Measurements from ENCODE around the gene ATR. TPM values are rescaled to one million over a fixed set of nuclear protein-coding genes. Genes with fewer than 3 reads are reported as not detected.
A peak's percentile ranks its signal among the peaks of the same experiment; 100 is the strongest.
"Not testable (repeated sequence)": the region's sequence is repeated elsewhere in the genome, so short reads cannot be mapped to it uniquely, and the experiment has no call there.

Gene ATR
- total RNA-seq, 1 experiment from 2014 or later = 15.8 TPM

GRCh38 chr3:142574665-142575064 lies 3.9 kb downstream of the ATR start:
- Mint-ChIP-seq H3K9me3 (no peaks in the 10 kb centered on the region), H3K27me3 (ENCODE audit: low read depth) (no peaks in the 10 kb centered on the region), H3K4me1 (peaks cover 28 to 32% of the 10 kb centered on the region in 2 experiments), H3K4me3 (no peak overlapping the region), H3K36me3 (ENCODE audit: insufficient read depth in 1 of 3, low read depth in 3 of 3) (peaks cover 0 to 10% (median 5%) of the 10 kb centered on the region in 3 experiments; a peak in 4 of 7 replicates), H3K27ac (peak overlapping the region in 1 of 3 experiments; percentile 50; a peak in 2 of 7 replicates)
- Histone ChIP-seq H3K4ac (ENCODE audit: low read depth, low read length) (no peak overlapping the region), H3K9ac (ENCODE audit: extremely low read depth, insufficient read length, low read length) (no peak overlapping the region), H4K8ac (replicated peaks; ENCODE audit: insufficient read length, low read depth, low read length) (no peak overlapping the region), H3K27ac (ENCODE audit: insufficient read length, low read depth, low read length) (no peak overlapping the region), H3K27me3 (ENCODE audit: insufficient read depth, low read length) (no peaks in the 10 kb centered on the region), H3K9me3 (ENCODE audit: control insufficient read depth, low read depth, low read length) (no peaks in the 10 kb centered on the region), H3K79me2 (ENCODE audit: insufficient read depth, low read length) (peaks cover 11% of the 10 kb centered on the region; the same call in 1 of the 2 replicates), H3K23ac (ENCODE audit: insufficient read length, low read depth, low read length) (no peak overlapping the region), H4K5ac (ENCODE audit: insufficient read length, low read depth, low read length) (no peak overlapping the region), H2BK120ac (ENCODE audit: low read depth, low read length, poor library complexity, severe bottlenecking) (no peak overlapping the region), H2BK20ac (ENCODE audit: low read depth, low read length, poor library complexity, severe bottlenecking) (no peak overlapping the region), H4K91ac (ENCODE audit: insufficient read length, low read depth, low read length) (no peak overlapping the region), H2AK5ac (ENCODE audit: insufficient read length, low read length) (no peak overlapping the region), H2BK15ac (ENCODE audit: low read depth, low read length) (no peak overlapping the region), H3K56ac (ENCODE audit: insufficient read length, low read depth, low read length) (no peak overlapping the region), H3K4me2 (ENCODE audit: insufficient read depth, insufficient read length, low read length) (no peak overlapping the region), H2BK5ac (ENCODE audit: insufficient read length, low read length) (no peak overlapping the region), H3K18ac (ENCODE audit: insufficient read length, low read depth, low read length) (no peak overlapping the region), H2BK12ac (ENCODE audit: insufficient read length, low read depth, low read length) (no peak overlapping the region), H3K14ac (ENCODE audit: insufficient read depth, low read length) (no peak overlapping the region), H3K4me1 (ENCODE audit: insufficient read depth, low read length) (no peaks in the 10 kb centered on the region), H3K79me1 (ENCODE audit: insufficient read depth, low read depth, low read length, poor library complexity, severe bottlenecking) (peaks cover 6% of the 10 kb centered on the region), H3K23me2 (ENCODE audit: insufficient read length, low read depth, low read length, poor library complexity, severe bottlenecking) (peaks cover 5% of the 10 kb centered on the region), H4K20me1 (ENCODE audit: control insufficient read depth, insufficient read depth, insufficient read length) (no peaks in the 10 kb centered on the region), H3T11ph (ENCODE audit: low read length) (no peak overlapping the region), H2AFZ (ENCODE audit: low read length) (no peak overlapping the region)
- TF ChIP-seq CTCF (conservative IDR thresholded peaks at IDR 0.05) = no peak
- WGBS (ENCODE audit: extremely low coverage, insufficient read length, low lambda C conversion rate) = no CpG with 5 or more reads among the region's 1 CpG
- no peak for DNase-seq

- not testable (repeated sequence) for H3K4ac ChIP-seq (ENCODE audit: low read depth, low read length); H3K36me3 Mint-ChIP-seq (ENCODE audit: insufficient read depth in 1 of 3, low read depth in 3 of 3); H2BK15ac ChIP-seq (ENCODE audit: low read depth, low read length); H3T11ph ChIP-seq (ENCODE audit: low read length); H3K4me1 ChIP-seq (ENCODE audit: insufficient read depth, low read length); H4K8ac ChIP-seq (replicated peaks; ENCODE audit: insufficient read length, low read depth, low read length); H2AK5ac ChIP-seq (ENCODE audit: insufficient read length, low read length); H2BK12ac ChIP-seq (ENCODE audit: insufficient read length, low read depth, low read length); H2BK20ac ChIP-seq (ENCODE audit: low read depth, low read length, poor library complexity, severe bottlenecking); H4K20me1 ChIP-seq (ENCODE audit: control insufficient read depth, insufficient read depth, insufficient read length); H3K27ac ChIP-seq (ENCODE audit: insufficient read length, low read depth, low read length); H3K56ac ChIP-seq (ENCODE audit: insufficient read length, low read depth, low read length); H3K18ac ChIP-seq (ENCODE audit: insufficient read length, low read depth, low read length); H3K4me3 Mint-ChIP-seq; H2AFZ ChIP-seq (ENCODE audit: low read length); H3K14ac ChIP-seq (ENCODE audit: insufficient read depth, low read length); H3K9me3 ChIP-seq (ENCODE audit: control insufficient read depth, low read depth, low read length); H4K5ac ChIP-seq (ENCODE audit: insufficient read length, low read depth, low read length); H2BK120ac ChIP-seq (ENCODE audit: low read depth, low read length, poor library complexity, severe bottlenecking); H2BK5ac ChIP-seq (ENCODE audit: insufficient read length, low read length); H3K9ac ChIP-seq (ENCODE audit: extremely low read depth, insufficient read length, low read length); H4K91ac ChIP-seq (ENCODE audit: insufficient read length, low read depth, low read length); H3K27me3 ChIP-seq (ENCODE audit: insufficient read depth, low read length); H3K23ac ChIP-seq (ENCODE audit: insufficient read length, low read depth, low read length); H3K79me1 ChIP-seq (ENCODE audit: insufficient read depth, low read depth, low read length, poor library complexity, severe bottlenecking); H3K27me3 Mint-ChIP-seq (ENCODE audit: low read depth); H3K27ac Mint-ChIP-seq; H3K23me2 ChIP-seq (ENCODE audit: insufficient read length, low read depth, low read length, poor library complexity, severe bottlenecking); H3K4me2 ChIP-seq (ENCODE audit: insufficient read depth, insufficient read length, low read length); DNase-seq; H3K9me3 Mint-ChIP-seq
- WGBS (ENCODE audit: extremely low coverage, insufficient read length, low lambda C conversion rate) = no CpG with 5 or more reads among the region's 3 CpGs
- peaks cover 11% of the 10 kb centered on the region; the same call in 1 of the 2 replicates for H3K79me2 ChIP-seq (ENCODE audit: insufficient read depth, low read length)
- H3K4me1 Mint-ChIP-seq = peaks cover 24 to 27% of the 10 kb centered on the region in 2 experiments
Observed at GRCh38 chr3:142574223-142574622, 4.3 kb downstream of the ATR start.

All from H9 (cell line).